CD14-positive monocyte (primary cell): Measurements from ENCODE around the gene DDR1. TPM values are rescaled to one million over a fixed set of nuclear protein-coding genes. Genes with fewer than 3 reads are reported as not detected.

Experiments
- DNase-seq, 3 donors: peaks; one replicate each; pipeline ENCODE4 v3.0.0-alpha.2; 2011 to 2022
- H2AFZ ChIP-seq: 2 replicates; pipeline ENCODE4 v1.6.0; 2012; ENCODE audit warnings: mild to moderate bottlenecking, low read depth, low read length, inconsistent platforms; ENCODE audit not compliant: insufficient read depth, poor library complexity, severe bottlenecking
- H3K27ac ChIP-seq, 2 donors: 1 replicate in 1 of 2; 2 replicates in 1 of 2; pipeline ENCODE4 v1.5.1; 2012 to 2013; ENCODE audit warnings: low read length in 2 of 2, control low read depth in 1 of 2, inconsistent platforms in 1 of 2, low read depth in 1 of 2, mild to moderate bottlenecking in 1 of 2
- H3K27me3 ChIP-seq, 2 donors: one replicate each; pipeline versions ENCODE4 v1.6.0 to v1.6.1; 2011 to 2013; ENCODE audit warnings: low read length in 2 of 2; ENCODE audit not compliant: control insufficient read depth in 2 of 2, insufficient read depth in 2 of 2
- H3K36me3 ChIP-seq, 2 donors: replicated peaks in 1 of 2; 1 replicate in 1 of 2; 2 replicates in 1 of 2; pipeline versions ENCODE4 v1.5.1 to v1.6.1; 2012 to 2013; ENCODE audit warnings: low read length in 2 of 2, control low read depth in 1 of 2, inconsistent platforms in 1 of 2, mild to moderate bottlenecking in 1 of 2; ENCODE audit not compliant: insufficient read depth in 2 of 2, control insufficient read depth in 1 of 2
- H3K4me1 ChIP-seq, 2 donors: 1 replicate in 1 of 2; 2 replicates in 1 of 2; pipeline versions ENCODE4 v1.5.1 to v1.6.1; 2012 to 2013; ENCODE audit warnings: low read length in 2 of 2, control low read depth in 1 of 2, inconsistent platforms in 1 of 2, mild to moderate bottlenecking in 1 of 2, moderate library complexity in 1 of 2; ENCODE audit not compliant: insufficient read depth in 2 of 2, control insufficient read depth in 1 of 2
- H3K4me2 ChIP-seq: replicated peaks from 2 replicates; pipeline ENCODE3; 2012; ENCODE audit warnings: low read length, moderate library complexity, mild to moderate bottlenecking; ENCODE audit not compliant: poor library complexity, severe bottlenecking; ENCODE audit errors: extremely low read depth
- H3K4me3 ChIP-seq, 3 experiments: fragments of 200-600 bp in 1 of 3; sonication (generic) in 1 of 3; replicated peaks in 1 of 3; 1 replicate in 2 of 3; 2 replicates in 1 of 3; pipeline ENCODE4 v1.5.1; 2011 to 2013; ENCODE audit warnings: low read length in 3 of 3, mild to moderate bottlenecking in 3 of 3, control low read depth in 2 of 3, low read depth in 2 of 3, inconsistent platforms in 1 of 3, moderate library complexity in 1 of 3
- H3K79me2 ChIP-seq: 2 replicates; pipeline ENCODE4 v1.6.0; 2012; ENCODE audit warnings: mild to moderate bottlenecking, control low read depth, inconsistent platforms, low read length, moderate library complexity; ENCODE audit not compliant: insufficient read depth
- H3K9ac ChIP-seq: 2 replicates; pipeline ENCODE4 v1.6.0; 2017; ENCODE audit warnings: low read length, mild to moderate bottlenecking; ENCODE audit not compliant: insufficient read depth, poor library complexity, severe bottlenecking
- H3K9me3 ChIP-seq, 2 donors: replicated peaks in 1 of 2; 1 replicate in 1 of 2; 2 replicates in 1 of 2; pipeline versions ENCODE4 v1.5.1 to v1.6.1; 2012 to 2013; ENCODE audit warnings: low read length in 2 of 2, control low read depth in 1 of 2; ENCODE audit not compliant: control insufficient read depth in 1 of 2, insufficient read depth in 1 of 2
- H4K20me1 ChIP-seq: 2 replicates; pipeline ENCODE4 v1.6.0; 2012; ENCODE audit warnings: mild to moderate bottlenecking, low read length, control low read depth, moderate library complexity; ENCODE audit not compliant: insufficient read depth
- H3K27ac Mint-ChIP-seq, 7 donors: one replicate each; pipeline ENCODE4 v1.8.0; 2020; ENCODE audit warnings: mild to moderate bottlenecking in 7 of 7, mixed read lengths in 7 of 7, moderate library complexity in 6 of 7, inconsistent platforms in 2 of 7
- H3K27me3 Mint-ChIP-seq, 3 donors: one replicate each; pipeline ENCODE4 v1.8.0; 2021 to 2022; ENCODE audit warnings: low read depth in 3 of 3, mild to moderate bottlenecking in 3 of 3, mixed read lengths in 3 of 3, moderate library complexity in 3 of 3, inconsistent platforms in 1 of 3
- H3K36me3 Mint-ChIP-seq, 2 donors: one replicate each; pipeline ENCODE4 v1.8.0; 2020; ENCODE audit warnings: mixed read lengths in 2 of 2, inconsistent platforms in 1 of 2, mild to moderate bottlenecking in 1 of 2
- H3K4me1 Mint-ChIP-seq: one replicate; pipeline ENCODE4 v1.8.0; 2020; ENCODE audit warnings: mild to moderate bottlenecking, mixed read lengths
- H3K4me3 Mint-ChIP-seq, 2 donors: one replicate each; pipeline ENCODE4 v1.8.0; 2020; ENCODE audit warnings: mild to moderate bottlenecking in 2 of 2, mixed read lengths in 2 of 2, moderate library complexity in 1 of 2
- H3K9me3 Mint-ChIP-seq, 7 donors: one replicate each; pipeline ENCODE4 v1.8.0; 2020 to 2022; ENCODE audit warnings: mixed read lengths in 7 of 7, mild to moderate bottlenecking in 6 of 7, moderate library complexity in 6 of 7, inconsistent platforms in 2 of 7
- CTCF ChIP-seq: fragments of 200-600 bp; IDR thresholded peaks from one replicate; pipeline ENCODE4 v1.8.0; 2022; ENCODE audit warnings: antibody characterized with exemption, mild to moderate bottlenecking
- WGBS: methylation state at CpG from one replicate; pipeline ENCODE4 v1.1.5; 2013; ENCODE audit warnings: missing lambda C conversion rate; ENCODE audit not compliant: insufficient coverage; 5-methylcytosine and 5-hydroxymethylcytosine counted together
- intact Hi-C, 2 donors: fragments of 100-400 bp; cut with micrococcal nuclease; formaldehyde crosslinking; loops; one replicate each; pipeline versions ENCODE4 v1.15.0 to v1.15.1; 2023
- polyA plus RNA-seq, 3 donors: library from polyadenylated mRNA; depleted of rRNA in 1 of 3; unstranded in 2 of 3; stranded (reverse) in 1 of 3; fragments of 300-500 nt in 2 of 3; fragments of >200 nt in 1 of 3; fragmentation: Illumina TruSeq in 2 of 3; gene quantifications; 1 replicate in 2 of 3; 2 replicates in 1 of 3; pipeline ENCODE4 v1.2.3, GENCODE V29; 2012 to 2021

Gene DDR1
- polyA plus RNA-seq, 3 donors: 0.39 to 1.0 (median 0.51) TPM

GRCh38 chr6:30942338-30943060, 58.2 kb downstream of the DDR1 start:
- no peaks in the 10 kb centered on the region for H3K36me3 Mint-ChIP-seq
- Histone ChIP-seq H3K4me3 (no peak overlapping the region), H3K36me3 (no peaks in the 10 kb centered on the region), H2AFZ (no peak overlapping the region), H3K27ac (no peak overlapping the region), H3K79me2 (no peaks in the 10 kb centered on the region), H3K27me3 (peaks cover 7 to 16% of the 10 kb centered on the region in 2 donors), H3K4me2 (no peak overlapping the region), H3K4me1 (no peaks in the 10 kb centered on the region), H3K9ac (no peak overlapping the region), H4K20me1 (no peaks in the 10 kb centered on the region), H3K9me3 (no peaks in the 10 kb centered on the region)
- H3K9me3 Mint-ChIP-seq: peaks cover 0 to 2% (median 0%) of the 10 kb centered on the region in 7 donors
- 12% methylated on average over 9 of the region's 15 CpGs for whole genome bisulfite sequencing
- intact Hi-C loops: no loop called here
- peak in 2 of 3 donors; percentile 9 to 30 for DNase-seq
- H3K27ac Mint-ChIP-seq: no peak overlapping the region
- TF ChIP-seq CTCF: peak; percentile 17
- H3K4me3 Mint-ChIP-seq: peak overlapping the region in 1 of 2 donors; percentile 33
- H3K4me1 Mint-ChIP-seq: peaks cover 9% of the 10 kb centered on the region
- H3K27me3 Mint-ChIP-seq: peaks cover 23 to 48% (median 30%) of the 10 kb centered on the region in 3 donors

- DNase-seq: no peak
- no peaks in the 10 kb centered on the region for H3K4me1 ChIP-seq
- no peaks in the 10 kb centered on the region for H4K20me1 ChIP-seq
- no peak overlapping the region for H3K4me2 ChIP-seq
- H3K79me2 ChIP-seq: no peaks in the 10 kb centered on the region
- H3K36me3 Mint-ChIP-seq: no peaks in the 10 kb centered on the region
- peaks cover 7 to 16% of the 10 kb centered on the region in 2 donors for H3K27me3 ChIP-seq
- intact Hi-C loops: no loop called here
- H3K9me3 Mint-ChIP-seq: peaks cover 0 to 4% (median 0%) of the 10 kb centered on the region in 7 donors
- peaks cover 4% of the 10 kb centered on the region for H3K4me1 Mint-ChIP-seq
- H3K9ac ChIP-seq: no peak overlapping the region
- WGBS: no CpG with 5 or more reads among the region's 4 CpGs
- TF ChIP-seq CTCF: no peak
- H3K27me3 Mint-ChIP-seq: peaks cover 29 to 57% (median 30%) of the 10 kb centered on the region in 3 donors
- H3K4me3 Mint-ChIP-seq: no peak overlapping the region
- no peak overlapping the region for H2AFZ ChIP-seq
- no peak overlapping the region for H3K27ac Mint-ChIP-seq
- H3K4me3 ChIP-seq: no peak overlapping the region
- no peaks in the 10 kb centered on the region for H3K36me3 ChIP-seq
- H3K27ac ChIP-seq: no peak overlapping the region
- no peaks in the 10 kb centered on the region for H3K9me3 ChIP-seq
Measured at GRCh38 chr6:30944051-30944450, 59.7 kb downstream of the DDR1 start.
